Retinal pigment epithelial cell (primary cell): ENCODE measurements around the gene FSD2.
A peak's percentile ranks its signal among the peaks of the same experiment; 100 is the strongest.

ENCODE experiments used
- DNase-seq: peaks from one replicate; pipeline ENCODE4 v3.0.0-alpha.2; 2010; ENCODE audit warnings: low read depth
- H3K4me3 ChIP-seq: 2 replicates; pipeline ENCODE4 v1.5.1; 2011; ENCODE audit warnings: mild to moderate bottlenecking, low read length, control low read depth, moderate library complexity
- CTCF ChIP-seq: conservative IDR thresholded peaks from 2 replicates; pipeline ENCODE4 v1.5.1; 2011; ENCODE audit warnings: low read depth, low read length, control low read depth, inconsistent platforms

FSD2 gene

GRCh38 chr15:82739086-82739485 is 66.8 kb downstream of the FSD2 start:
- TF ChIP-seq CTCF, result no peak
- peak; percentile 14 for DNase-seq
- H3K4me3 ChIP-seq, result no peak overlapping the region

- DNase-seq, result peak; percentile 29
- no peak overlapping the region for H3K4me3 ChIP-seq
- TF ChIP-seq CTCF, result no peak
Measured at GRCh38 chr15:82737975-82738374, 67.9 kb downstream of the FSD2 start.

- no peak for TF ChIP-seq CTCF
- no peak for DNase-seq
- H3K4me3 ChIP-seq, result no peak overlapping the region
Measured at GRCh38 chr15:82731527-82731926, 74.3 kb downstream of the FSD2 start.

GRCh38 chr15:82730022-82730530 is 75.8 kb downstream of the FSD2 start:
- DNase-seq, result no peak
- no peak for TF ChIP-seq CTCF
- no peak overlapping the region for H3K4me3 ChIP-seq

- DNase-seq, result no peak
- no peak overlapping the region for H3K4me3 ChIP-seq
- TF ChIP-seq CTCF, result no peak
Measured at GRCh38 chr15:82726816-82727215, 79.1 kb downstream of the FSD2 start.

- no peak overlapping the region for H3K4me3 ChIP-seq
- no peak for TF ChIP-seq CTCF
- no peak for DNase-seq
Measured at GRCh38 chr15:82715003-82715402, 90.9 kb downstream of the FSD2 start.

- DNase-seq, result no peak
- H3K4me3 ChIP-seq, result no peak overlapping the region
- TF ChIP-seq CTCF, result no peak
Measured at GRCh38 chr15:82714016-82714415, 91.9 kb downstream of the FSD2 start.
